ENCODE results near the gene BTN3A1.
"Not testable (repeated sequence)": the region's sequence is repeated elsewhere in the genome, so short reads cannot be mapped to it uniquely, and the experiment has no call there.

The BTN3A1 gene

DNA sequence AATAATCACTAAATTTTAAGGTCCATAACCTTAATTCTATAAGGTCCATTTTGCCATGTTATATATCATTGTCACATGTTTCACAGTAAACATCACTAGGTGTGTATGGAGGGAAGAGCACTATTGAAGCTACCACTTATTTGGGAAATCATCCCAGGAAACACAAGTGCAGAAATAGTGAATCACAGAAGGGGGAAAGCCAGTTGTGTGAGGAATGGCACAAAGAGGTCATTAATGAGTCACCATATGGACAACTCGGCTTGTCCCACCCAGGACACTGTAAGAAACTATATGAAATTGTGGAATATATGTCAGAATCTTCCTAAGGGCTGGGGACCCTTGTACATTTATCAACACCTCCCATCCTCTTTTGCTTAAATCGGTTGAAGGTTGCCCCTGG, 13.7 kb downstream of the BTN3A1 start:
- no peak for DNase-seq

DNA sequence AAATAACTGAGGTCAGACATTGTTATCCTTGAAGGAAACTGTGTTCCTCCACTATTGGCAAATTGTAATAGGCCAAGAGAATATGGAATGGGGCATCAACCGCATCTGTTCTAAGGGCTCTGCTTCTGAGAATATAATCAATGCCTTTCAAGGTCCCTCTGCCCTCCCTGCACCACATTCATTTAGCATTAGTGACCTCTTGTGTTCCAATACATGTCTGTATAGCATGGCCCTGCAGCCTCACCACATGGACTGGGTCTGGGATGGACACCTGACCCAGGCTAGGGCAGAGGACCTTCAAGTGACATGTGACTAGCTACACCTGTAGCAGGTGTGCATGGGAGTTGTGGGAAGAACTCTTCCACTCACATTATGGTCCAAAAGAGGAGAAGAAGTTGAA, 14.2 kb downstream of the BTN3A1 start:
- no peak for DNase-seq

DNA sequence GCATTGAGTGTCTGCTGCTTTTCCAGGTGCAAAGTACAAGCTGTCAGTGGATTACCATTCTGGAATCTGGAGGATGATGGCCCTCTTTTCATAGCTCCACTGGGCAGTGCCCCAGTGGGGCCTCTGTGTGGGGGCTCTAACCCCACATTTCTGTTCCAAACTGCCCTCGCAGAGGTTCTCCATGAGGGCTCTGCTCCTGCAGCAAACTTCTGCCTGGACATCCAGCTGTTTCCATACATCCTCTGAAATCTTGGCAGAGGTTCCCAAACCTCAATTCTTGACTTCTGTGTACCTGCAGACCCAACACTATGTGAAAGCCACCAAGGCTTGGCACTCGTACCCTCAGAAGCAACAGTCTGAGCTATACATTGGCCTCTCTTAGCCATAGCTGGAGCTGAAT, 16.0 kb downstream of the BTN3A1 start:
- DNase-seq, result not testable (repeated sequence)

DNA sequence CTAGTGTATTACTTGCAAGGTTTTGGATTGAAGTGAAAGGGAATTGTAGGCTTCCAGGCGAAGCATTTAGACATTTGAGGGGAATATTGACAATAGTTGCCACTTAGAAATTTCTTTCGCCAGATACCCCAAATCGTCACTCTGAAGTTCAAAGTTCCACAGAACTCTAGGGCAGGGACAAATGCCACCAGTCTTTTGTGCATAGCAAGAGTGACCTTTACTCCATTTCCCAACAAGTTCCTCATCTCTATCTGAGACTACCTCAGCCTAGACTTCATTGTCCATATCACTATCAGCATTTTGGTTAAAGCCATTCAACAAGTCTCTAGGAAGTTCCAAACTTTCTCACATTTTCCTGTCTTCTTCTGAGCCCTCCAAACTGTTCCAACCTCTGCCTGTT, 16.7 kb downstream of the BTN3A1 start:
- not testable (repeated sequence) for DNase-seq

DNA sequence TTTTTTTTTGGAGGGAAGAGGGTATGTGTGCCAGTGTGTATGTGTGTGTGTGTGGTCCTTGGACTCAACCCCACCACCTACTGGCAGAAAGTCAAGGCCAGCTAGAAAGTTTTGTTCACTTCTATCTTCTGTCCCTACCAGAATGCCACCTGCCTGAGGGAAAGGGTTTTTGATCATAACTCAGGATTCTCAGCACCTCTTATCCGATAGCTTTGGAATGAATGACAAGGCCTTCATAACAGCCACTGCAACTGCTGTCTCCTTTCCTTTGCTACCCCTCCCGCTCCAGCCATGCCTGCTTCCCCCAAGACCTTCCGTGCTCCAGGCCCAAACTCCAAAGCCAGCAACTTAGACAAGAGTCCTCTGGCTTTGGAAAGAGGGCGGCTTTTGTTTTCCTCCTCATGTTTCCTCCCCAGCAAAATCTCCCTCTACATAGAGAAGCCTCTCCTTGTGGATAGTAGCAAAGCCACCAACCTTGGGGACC, 18.7 kb downstream of the BTN3A1 start:
- DNase-seq, result no peak

DNA sequence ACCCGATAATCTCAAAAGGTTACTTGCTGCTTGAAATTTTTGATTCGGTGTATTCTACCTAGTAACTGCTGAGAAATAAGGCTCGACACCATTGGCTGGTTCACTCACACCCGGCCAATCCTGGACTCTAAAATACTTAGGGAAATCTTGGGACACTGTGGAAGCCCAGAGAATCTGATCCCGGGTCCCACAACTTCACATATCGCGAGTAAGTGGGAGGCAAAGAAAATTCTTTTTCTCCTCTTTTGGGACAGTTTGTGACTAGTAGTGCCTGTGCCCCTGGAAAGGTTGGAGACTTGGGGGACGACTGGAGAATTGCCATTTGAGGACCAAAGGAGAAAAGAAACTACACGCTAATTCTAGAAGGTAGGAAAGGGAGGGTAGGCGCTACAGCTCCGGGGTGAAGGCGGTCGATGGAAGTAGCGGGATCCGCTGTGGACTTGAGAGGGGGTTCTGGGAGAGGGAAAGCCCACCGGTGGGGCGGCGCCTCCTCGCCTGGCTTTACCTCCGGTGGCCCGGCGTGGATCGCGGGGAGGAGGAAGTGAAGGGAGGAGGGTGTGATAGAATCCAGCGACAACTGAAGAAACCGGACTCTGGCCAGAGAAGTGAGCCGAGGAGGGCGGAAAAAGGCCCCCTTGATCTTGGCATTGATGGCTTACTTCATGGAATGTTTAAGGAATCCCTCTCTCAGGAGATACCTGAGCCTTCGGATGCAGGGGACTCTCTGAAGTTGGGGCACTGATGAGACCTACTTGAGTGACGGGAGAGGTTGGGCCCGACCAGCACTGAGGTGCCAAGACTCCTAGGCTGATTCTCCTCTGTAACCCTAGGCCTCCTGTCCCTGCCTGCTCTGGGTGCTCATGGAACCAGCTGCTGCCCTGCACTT, 19.4 kb downstream of the BTN3A1 start:
- peak; percentile 66 for DNase-seq

DNA sequence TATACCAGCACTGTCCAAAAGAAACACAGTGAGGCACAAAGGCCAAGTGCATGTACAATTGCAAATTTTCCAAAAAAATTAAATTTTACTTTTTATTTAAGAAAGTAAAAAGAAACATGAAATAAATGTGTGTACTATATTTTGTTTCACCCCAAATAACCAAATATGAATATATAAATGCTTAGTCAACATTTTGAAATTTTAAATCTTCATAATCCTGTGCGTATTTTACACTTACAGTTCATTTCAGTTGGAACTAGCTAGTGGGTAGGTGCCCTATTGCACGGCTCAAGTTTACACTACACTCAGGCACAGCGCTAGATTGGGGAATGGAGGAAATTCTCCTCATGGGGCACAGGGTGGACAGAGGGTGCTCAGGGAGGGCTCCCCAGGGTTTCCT, 20.3 kb downstream of the BTN3A1 start:
- no peak for DNase-seq

DNA sequence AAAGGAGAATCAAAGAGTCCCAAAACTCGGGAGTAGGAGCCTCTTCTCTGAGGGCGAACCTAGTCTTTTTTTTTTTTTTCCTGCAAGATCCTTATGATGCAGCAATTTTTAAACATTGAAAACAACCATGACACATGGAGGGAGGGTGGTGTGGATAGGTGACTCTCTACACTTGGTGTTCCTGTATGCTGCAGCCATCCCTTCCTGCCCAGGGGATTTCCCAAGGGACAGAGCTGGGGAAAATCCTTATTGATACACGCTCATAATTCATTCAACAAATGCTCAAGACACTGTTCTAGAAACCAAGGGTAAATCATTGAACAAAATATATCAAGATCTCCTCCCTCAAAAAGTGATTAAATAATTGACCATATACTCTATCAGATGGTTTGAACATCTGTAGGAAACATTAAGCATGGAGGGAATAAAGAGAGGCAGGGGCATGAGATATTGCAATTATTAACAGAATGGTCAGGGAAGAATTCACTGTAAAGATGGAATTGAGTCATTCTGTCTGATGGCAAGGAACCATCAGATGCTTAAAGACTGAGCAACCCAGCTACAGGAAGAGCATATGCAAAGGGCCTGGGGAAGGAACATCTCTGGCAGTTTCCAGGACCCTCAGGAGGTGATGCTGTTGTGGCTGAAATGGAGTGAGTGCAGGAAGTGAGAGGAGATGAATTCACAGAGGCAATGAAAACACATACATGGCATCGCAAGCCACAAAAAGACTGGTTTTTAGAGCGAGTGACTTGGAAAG, 24.8 kb downstream of the BTN3A1 start:
- DNase-seq, result no peak

DNA sequence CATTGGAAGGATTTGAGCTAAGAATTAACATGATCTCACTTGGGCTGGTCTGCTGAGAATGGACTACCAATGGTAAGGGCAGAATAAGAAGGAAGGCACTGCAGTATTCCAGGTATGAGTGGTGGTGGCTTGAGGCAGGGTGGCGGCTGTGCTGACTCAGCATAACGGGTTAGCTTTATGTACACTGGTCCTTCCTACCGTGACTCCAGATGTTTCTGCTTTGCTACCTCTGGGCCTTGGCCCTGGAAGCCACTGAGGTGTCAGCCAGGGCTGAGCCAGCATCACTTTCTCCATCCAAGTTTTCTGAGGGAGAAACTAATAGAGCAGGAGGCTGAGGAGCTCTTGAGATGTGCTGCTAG, 25.4 kb downstream of the BTN3A1 start:
- DNase-seq, result no peak

DNA sequence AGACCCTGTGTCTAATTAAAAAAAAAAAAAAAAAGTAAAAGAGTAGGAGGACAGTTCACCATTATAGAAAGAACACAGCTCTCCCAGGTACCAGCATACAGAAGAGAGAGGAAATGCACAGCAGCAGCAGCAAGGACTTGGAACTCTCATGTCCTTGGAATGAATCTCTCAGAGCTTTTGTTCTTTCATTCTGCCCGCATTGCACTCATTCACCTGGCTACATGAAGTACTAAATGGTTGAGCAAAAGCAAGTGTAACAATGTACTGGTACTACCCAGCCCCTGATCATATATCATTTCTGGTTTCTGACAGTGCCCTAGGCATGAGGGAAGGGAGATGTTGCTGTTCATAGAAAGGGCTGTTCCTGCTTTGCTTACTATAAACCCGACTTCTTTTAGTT, 26.1 kb downstream of the BTN3A1 start:
- no peak for DNase-seq

DNA sequence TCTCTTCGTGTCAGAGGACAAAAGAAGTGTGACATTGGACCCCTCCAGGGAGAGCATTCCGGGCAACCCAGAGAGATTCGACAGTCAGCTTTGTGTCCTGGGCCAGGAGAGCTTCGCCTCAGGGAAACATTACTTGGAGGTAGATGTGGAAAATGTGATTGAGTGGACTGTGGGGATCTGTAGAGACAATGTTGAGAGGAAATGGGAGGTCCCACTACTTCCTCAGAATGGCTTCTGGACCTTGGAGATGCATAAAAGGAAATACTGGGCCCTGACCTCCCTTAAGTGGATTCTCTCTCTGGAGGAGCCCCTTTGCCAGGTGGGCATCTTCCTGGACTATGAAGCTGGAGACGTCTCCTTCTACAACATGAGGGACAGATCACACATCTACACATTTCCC, 28.7 kb downstream of the BTN3A1 start:
- DNase-seq, result no peak

DNA sequence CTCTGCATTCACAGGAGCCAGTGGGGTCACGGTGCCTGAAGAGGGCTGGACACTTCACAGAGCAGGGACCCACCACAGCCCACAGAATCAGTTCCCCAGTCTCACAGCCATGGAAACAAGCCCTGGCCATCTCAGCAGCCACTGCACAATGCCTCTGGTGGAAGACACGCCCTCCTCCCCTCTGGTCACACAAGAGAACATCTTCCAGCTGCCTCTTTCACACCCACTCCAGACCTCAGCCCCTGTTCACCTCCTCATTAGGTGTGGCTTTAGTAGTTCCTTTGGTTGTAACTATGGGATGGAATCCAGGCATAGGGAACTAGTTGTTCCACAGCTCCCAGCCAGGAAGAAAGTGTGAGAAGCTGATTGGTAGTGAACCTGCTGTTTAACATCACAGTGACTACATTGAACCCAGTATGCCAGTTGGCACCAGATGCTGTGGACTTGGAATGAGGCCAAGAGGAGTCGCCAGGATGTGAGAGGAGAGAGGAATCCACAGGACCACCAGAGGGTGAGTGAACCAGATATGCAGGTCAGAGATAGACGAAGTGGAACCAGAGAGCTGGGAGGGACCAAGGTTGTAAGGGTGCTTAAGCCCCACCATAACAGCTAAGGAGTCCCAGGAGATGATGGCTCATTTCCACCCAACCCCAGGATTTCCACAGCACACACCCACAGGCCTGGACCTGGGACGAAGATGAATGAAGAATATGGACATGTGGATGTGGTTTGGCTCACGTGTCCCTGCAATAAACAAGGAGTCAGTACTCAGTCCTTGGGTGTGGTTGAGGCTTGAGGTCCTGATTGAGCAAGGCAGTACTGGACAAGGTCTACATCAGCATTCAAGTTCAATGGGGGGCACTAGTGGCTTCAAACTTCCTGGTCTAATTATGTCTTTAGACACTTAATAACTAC, 29.4 kb downstream of the BTN3A1 start:
- DNase-seq, result peak; percentile 42

DNA sequence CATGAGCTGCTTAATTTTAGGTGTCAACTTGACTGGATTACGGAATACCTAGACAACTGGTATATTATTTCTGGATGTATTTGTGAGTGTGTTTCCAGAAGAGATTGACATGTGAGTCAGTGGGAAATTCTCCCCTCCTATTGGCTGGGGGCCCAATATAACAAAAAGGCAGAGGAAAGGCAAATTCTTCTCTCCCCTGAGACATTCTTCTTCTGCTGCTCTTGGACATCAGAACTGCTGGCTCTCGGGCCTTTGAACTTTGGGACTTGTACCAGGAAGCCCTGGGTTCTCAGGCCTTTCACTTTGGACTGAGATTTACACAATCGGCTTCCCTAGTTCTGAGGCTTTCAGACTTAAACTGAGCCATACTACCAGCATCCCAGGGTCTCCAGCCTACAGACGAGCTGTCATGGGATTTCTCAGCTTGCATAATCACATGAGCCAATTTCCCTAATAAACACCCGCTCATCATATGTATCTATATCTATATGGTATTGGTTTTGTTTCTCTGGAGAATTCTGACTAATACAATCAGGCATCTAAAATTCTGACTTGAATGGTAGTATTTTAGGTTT, 30.6 kb downstream of the BTN3A1 start:
- DNase-seq, result no peak

DNA sequence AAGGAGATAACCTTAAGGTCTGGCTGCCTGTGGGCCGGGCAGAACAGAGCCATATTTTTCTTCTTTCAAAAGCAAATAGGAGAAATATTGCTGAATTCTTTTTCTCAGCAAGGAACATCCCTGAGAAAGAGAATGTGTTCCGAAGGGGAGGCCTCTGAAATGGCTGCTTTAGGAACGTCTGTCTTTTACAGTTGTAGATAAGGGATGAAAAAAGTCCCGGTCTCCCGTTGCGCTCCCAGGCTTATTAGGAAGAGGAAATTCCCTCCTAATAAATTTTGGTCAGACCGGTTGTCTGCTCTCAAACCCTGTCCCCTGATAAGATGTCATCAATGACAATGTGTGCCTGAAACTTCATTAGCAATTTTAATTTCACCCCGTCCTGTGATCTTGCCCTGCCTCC, 31.6 kb downstream of the BTN3A1 start:
- DNase-seq, result not testable (repeated sequence)

DNA sequence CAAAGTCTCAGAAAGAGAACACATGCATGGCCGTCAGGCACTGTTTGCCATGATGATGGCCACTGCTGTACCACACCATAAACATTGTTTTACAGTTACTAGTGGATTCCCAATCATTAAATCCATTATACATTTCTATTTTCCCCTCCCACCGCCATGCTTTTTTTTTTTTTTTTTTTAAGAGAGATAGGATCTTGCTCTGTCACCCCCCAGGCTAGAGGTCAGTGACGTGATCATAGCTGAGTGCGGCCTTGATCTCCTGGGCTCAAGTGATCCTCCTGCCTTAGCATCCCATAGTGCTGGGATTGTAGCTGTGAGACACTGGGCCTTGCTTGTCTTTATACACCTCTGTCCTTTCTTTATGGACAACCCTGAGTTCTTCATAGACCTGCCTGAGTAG, 33.9 kb downstream of the BTN3A1 start:
- DNase-seq, result no peak

DNA sequence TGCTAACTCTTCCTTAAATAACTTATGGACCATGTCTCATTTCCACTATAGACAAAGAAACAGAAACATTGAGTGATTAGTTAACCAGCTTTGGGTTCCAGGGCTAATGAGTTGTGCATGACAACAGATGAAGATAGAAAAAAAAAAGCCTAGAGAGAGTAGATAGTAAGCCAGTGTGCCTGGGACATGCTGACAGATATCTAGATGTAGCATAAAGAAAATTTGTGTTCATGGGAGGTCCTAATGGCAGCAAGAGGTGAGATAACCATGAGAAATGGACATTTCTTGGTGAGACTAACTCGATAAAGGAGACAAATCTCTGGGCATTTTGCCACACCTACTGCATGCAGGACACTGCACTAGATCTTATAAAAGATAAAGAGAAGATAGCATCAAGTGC, 35.5 kb downstream of the BTN3A1 start:
- DNase-seq, result no peak

DNA sequence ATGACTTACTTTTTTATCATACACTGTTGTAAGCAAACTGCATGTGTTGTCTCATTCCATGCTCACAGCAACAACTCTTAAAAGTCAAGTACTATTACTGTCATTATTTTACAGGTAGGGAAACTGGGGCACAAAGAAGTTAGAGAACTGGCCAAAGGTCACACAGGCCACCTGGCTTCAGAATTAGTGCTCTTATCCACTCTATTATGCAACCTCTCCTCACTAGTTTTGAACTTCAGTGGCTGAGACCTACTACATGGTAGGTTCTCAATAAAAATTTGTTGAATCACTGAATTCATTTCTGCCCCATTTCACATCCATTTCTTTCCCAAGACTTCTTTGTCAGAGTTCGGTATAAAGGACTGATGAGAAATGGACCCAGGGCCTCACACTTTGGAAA, 35.9 kb downstream of the BTN3A1 start:
- DNase-seq, result no peak

DNA sequence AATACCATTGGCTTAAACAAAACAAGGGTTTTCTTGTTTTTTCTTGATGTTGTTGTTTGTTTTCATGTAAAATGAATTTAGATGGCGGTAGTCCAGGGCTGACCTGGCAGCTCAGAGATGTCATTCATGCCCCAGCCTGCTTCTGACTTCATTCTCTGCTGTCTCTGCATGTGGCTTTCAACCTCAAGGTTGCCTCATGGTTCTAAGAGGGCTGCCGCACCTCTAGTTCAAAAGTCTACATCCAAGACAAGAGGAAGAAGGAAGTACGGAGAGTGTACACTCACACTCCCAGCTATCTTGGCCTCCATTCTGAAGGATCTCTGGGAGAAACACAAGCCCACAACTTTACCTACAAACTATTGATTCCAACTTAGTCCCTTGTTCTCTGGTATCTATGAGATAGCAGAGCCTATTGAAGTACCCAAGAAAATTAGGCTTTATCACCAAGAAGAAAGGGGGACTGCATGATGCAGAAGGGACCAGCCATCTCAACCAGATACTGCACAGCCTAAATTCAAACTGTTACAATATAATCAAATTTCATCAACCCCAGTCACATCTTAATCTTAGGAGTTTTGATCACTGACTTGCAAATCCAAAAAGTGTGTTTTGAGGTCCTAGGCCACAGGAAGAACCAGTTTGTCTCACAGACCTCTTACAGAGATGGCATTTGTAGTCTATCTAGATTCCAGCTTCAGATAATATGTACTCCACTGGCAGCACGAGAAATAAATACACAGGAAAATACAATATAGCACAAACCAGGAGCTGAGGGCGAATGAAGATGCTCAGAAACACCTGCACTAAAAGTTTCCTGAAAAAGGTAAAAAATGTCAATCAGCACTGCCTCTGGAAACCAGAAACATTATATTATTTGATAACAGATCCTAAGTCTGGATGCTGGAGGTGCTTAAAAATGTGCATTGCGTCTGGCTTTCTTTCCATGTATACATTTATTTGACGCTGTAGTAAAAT, 37.4 kb downstream of the BTN3A1 start:
- DNase-seq, result no peak

DNA sequence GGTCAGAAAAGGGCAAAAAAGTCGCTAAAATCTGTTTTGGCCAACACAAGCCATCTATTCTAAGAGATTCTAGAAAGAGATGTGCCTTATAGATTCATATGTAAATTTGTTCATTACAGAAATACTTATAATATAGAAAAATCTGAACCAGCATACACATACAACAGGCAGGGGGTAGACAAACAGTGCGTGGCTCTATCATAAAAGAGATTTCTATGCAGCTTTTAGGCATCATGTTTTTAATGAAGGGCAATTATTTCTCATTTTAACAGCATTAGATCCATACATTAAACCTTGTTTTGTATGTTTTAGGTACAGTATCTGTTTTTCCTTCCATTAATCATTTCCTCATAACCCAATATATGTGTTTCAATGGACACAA, 38.9 kb downstream of the BTN3A1 start:
- no peak for DNase-seq

DNA sequence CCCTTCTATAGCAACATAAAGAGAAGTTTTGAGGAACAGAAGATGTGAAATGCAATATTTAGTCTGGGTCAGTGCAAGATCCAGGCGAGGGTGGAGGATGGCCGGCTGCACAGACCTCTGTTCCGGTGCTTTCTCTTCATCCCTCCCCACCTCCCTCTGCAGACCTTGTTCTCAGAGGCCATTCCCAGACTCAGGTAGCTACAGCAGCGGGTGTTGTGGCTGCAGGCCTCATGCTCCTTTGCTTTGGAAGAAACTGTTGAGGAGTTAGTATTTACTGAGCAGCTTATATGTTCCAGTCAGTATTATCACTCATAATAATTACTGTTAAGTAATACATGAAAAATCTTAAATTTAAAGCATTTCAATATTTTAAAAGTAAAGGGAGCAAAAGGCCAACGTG, 39.9 kb downstream of the BTN3A1 start:
- DNase-seq, result no peak

DNA sequence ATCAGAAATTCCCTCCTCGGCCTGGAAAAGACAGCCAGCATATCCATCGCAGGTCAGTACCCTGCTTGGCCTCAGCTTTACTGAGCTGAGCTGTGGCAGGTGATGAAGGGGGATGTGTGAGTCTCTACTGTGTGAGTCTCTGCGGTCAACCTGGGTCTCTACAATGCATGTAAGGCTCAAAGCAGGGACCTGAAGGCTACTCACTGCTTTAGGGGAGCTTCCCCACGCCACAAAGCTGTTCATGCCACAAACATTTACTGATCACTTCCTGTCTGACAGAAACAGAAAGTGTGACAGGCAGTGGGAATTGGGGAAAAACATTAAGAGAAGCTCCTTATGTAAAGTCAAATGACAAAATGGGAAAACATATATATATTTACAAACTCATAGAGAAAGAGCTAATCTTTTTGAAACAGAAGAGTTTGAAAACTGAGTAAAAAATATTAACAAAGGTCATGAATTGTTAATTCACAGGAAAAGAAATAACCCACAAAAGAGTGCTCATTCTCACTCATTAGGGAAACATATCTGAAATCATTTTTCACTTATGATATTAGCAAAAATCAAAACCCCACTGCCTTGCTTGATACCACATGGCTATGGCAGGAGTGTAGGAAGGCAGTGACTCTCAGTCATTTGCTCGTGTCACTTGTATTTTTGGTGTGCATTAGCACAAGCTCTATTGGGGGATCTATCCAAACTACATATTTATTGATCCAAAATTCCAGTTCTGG, 44.0 kb downstream of the BTN3A1 start:
- no peak for DNase-seq
